K562 (cell line): Measurements from ENCODE around the gene RBM27.

Source experiments
- EWSR1 ChIP-seq: fragments of 450-650 bp; IDR thresholded peaks from 2 replicates; pipeline ENCODE4 v1.6.1; 2018; ENCODE audit warnings: borderline replicate concordance, mild to moderate bottlenecking, low read depth, moderate library complexity; ENCODE audit not compliant: partially characterized antibody
- HCFC1 ChIP-seq: IDR thresholded peaks from 2 replicates; pipeline ENCODE4 v1.6.1; 2012; ENCODE audit warnings: low read depth, low read length, improper control_type of control experiment
- LARP7 ChIP-seq: fragments of 450-650 bp; IDR thresholded peaks from 2 replicates; pipeline ENCODE4 v1.6.1; 2016
- POU5F1 ChIP-seq: fragments of 150-350 bp; IDR thresholded peaks from 2 replicates; pipeline ENCODE4 v1.6.1; 2014; ENCODE audit warnings: borderline replicate concordance, low read length, low read depth, mild to moderate bottlenecking; ENCODE audit not compliant: partially characterized antibody
- TAF1 ChIP-seq: IDR thresholded peaks from 2 replicates; pipeline ENCODE4 v1.6.1; 2011; ENCODE audit warnings: mild to moderate bottlenecking, low read length, moderate library complexity; ENCODE audit not compliant: insufficient read depth, control insufficient read depth, severe bottlenecking; ENCODE audit errors: extremely low read depth

GRCh38 chr5:146188358-146188757 lies 15.0 kb upstream of the RBM27 start:
- TF ChIP-seq LARP7 (no peak), POU5F1 (no peak), TAF1 (no peak), EWSR1 (no peak), HCFC1 (no peak)
